Duodenal mucosa (tissue), 2 donors: ENCODE data around the gene IL17REL.

Source experiments
- H3K27ac ChIP-seq: one replicate; pipeline ENCODE4 v1.7.0; 2013; ENCODE audit warnings: low read depth, low read length
- H3K27me3 ChIP-seq, 2 donors: one replicate each; pipeline ENCODE4 v1.7.0; 2013; ENCODE audit warnings: low read length in 2 of 2, control low read depth in 1 of 2; ENCODE audit not compliant: insufficient read depth in 2 of 2, control insufficient read depth in 1 of 2
- H3K36me3 ChIP-seq, 2 donors: one replicate each; pipeline ENCODE4 v1.7.0; 2013; ENCODE audit warnings: low read length in 2 of 2, control low read depth in 1 of 2; ENCODE audit not compliant: insufficient read depth in 2 of 2, control insufficient read depth in 1 of 2
- H3K4me1 ChIP-seq, 2 donors: one replicate each; pipeline ENCODE4 v1.7.0; 2013; ENCODE audit warnings: low read length in 2 of 2, control low read depth in 1 of 2; ENCODE audit not compliant: insufficient read depth in 2 of 2, control insufficient read depth in 1 of 2
- H3K4me3 ChIP-seq, 2 donors: one replicate each; pipeline ENCODE4 v1.7.0; 2013; ENCODE audit warnings: low read length in 2 of 2, low read depth in 1 of 2
- H3K9ac ChIP-seq, 2 donors: one replicate each; pipeline ENCODE4 v1.7.0; 2013; ENCODE audit warnings: low read length in 2 of 2, low read depth in 1 of 2
- H3K9me3 ChIP-seq, 2 donors: one replicate each; pipeline ENCODE4 v1.7.0; 2013; ENCODE audit warnings: low read length in 2 of 2, control low read depth in 1 of 2; ENCODE audit not compliant: control insufficient read depth in 1 of 2

Gene IL17REL

GRCh38 chr22:50011447-50012210 is 936 bp downstream of the IL17REL start:
- Histone ChIP-seq H3K4me1 (peaks cover 7 to 15% of the 10 kb centered on the region in 2 donors), H3K4me3 (no peak overlapping the region), H3K27me3 (peaks cover 37 to 43% of the 10 kb centered on the region in 2 donors), H3K36me3 (no peaks in the 10 kb centered on the region), H3K9ac (no peak overlapping the region), H3K27ac (no peak overlapping the region), H3K9me3 (no peaks in the 10 kb centered on the region)

GRCh38 chr22:50010676-50011446 is 1.7 kb downstream of the IL17REL start:
- Histone ChIP-seq H3K36me3 (no peaks in the 10 kb centered on the region), H3K27ac (no peak overlapping the region), H3K4me3 (no peak overlapping the region), H3K27me3 (peaks cover 30 to 41% of the 10 kb centered on the region in 2 donors), H3K9ac (no peak overlapping the region), H3K9me3 (no peaks in the 10 kb centered on the region), H3K4me1 (peaks cover 10 to 18% of the 10 kb centered on the region in 2 donors)

GRCh38 chr22:50009765-50010675 is 2.5 kb downstream of the IL17REL start:
- Histone ChIP-seq H3K36me3 (no peaks in the 10 kb centered on the region), H3K27ac (no peak overlapping the region), H3K4me3 (no peak overlapping the region), H3K27me3 (peaks cover 29 to 40% of the 10 kb centered on the region in 2 donors), H3K9me3 (no peaks in the 10 kb centered on the region), H3K4me1 (peaks cover 12 to 19% of the 10 kb centered on the region in 2 donors), H3K9ac (no peak overlapping the region)

GRCh38 chr22:50009251-50009650 is 3.3 kb downstream of the IL17REL start:
- Histone ChIP-seq H3K4me1 (peaks cover 12 to 19% of the 10 kb centered on the region in 2 donors), H3K9me3 (no peaks in the 10 kb centered on the region), H3K36me3 (no peaks in the 10 kb centered on the region), H3K27me3 (peaks cover 21 to 32% of the 10 kb centered on the region in 2 donors), H3K27ac (no peak overlapping the region), H3K4me3 (no peak overlapping the region), H3K9ac (no peak overlapping the region)

GRCh38 chr22:50008151-50009040 is 4.2 kb downstream of the IL17REL start:
- Histone ChIP-seq H3K36me3 (no peaks in the 10 kb centered on the region), H3K9ac (no peak overlapping the region), H3K27ac (no peak overlapping the region), H3K4me3 (no peak overlapping the region), H3K4me1 (peaks cover 12 to 19% of the 10 kb centered on the region in 2 donors), H3K9me3 (no peaks in the 10 kb centered on the region), H3K27me3 (peaks cover 16 to 25% of the 10 kb centered on the region in 2 donors)

GRCh38 chr22:50007057-50007511 is 5.5 kb downstream of the IL17REL start:
- Histone ChIP-seq H3K9ac (no peak overlapping the region), H3K4me1 (peaks cover 12 to 17% of the 10 kb centered on the region in 2 donors), H3K27me3 (peaks cover 11 to 12% of the 10 kb centered on the region in 2 donors), H3K36me3 (no peaks in the 10 kb centered on the region), H3K27ac (no peak overlapping the region), H3K9me3 (no peaks in the 10 kb centered on the region), H3K4me3 (no peak overlapping the region)

GRCh38 chr22:50004918-50005317 is 7.6 kb downstream of the IL17REL start:
- no peaks in the 10 kb centered on the region for H3K36me3 ChIP-seq

GRCh38 chr22:50002791-50003190 is 9.8 kb downstream of the IL17REL start:
- peaks cover 15 to 23% of the 10 kb centered on the region in 2 donors for H3K4me1 ChIP-seq
- no peaks in the 10 kb centered on the region for H3K9me3 ChIP-seq
- peaks cover 0 to 4% of the 10 kb centered on the region in 2 donors for H3K27me3 ChIP-seq
- no peak overlapping the region for H3K9ac ChIP-seq
- H3K27ac ChIP-seq = no peak overlapping the region
- H3K4me3 ChIP-seq = no peak overlapping the region
- no peaks in the 10 kb centered on the region for H3K36me3 ChIP-seq

More at GRCh38 chr22:50004918-50005317, 7.6 kb downstream of the IL17REL start:
- Histone ChIP-seq H3K9ac (no peak overlapping the region), H3K27ac (no peak overlapping the region), H3K9me3 (no peaks in the 10 kb centered on the region), H3K4me3 (no peak overlapping the region), H3K4me1 (peaks cover 14 to 27% of the 10 kb centered on the region in 2 donors), H3K27me3 (no peaks in the 10 kb centered on the region)
